Activated T-cell treated with anti-CD3 and anti-CD28 coated beads for 48 hours (primary cell): ENCODE measurements around the gene PI16.
A peak's percentile ranks its signal among the peaks of the same experiment; 100 is the strongest.

Experiments used
- DNase-seq: peaks from one replicate; pipeline ENCODE4 v3.0.0-alpha.2; 2020; ENCODE audit warnings: low read depth

The PI16 gene, protein sequence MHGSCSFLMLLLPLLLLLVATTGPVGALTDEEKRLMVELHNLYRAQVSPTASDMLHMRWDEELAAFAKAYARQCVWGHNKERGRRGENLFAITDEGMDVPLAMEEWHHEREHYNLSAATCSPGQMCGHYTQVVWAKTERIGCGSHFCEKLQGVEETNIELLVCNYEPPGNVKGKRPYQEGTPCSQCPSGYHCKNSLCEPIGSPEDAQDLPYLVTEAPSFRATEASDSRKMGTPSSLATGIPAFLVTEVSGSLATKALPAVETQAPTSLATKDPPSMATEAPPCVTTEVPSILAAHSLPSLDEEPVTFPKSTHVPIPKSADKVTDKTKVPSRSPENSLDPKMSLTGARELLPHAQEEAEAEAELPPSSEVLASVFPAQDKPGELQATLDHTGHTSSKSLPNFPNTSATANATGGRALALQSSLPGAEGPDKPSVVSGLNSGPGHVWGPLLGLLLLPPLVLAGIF

DNA sequence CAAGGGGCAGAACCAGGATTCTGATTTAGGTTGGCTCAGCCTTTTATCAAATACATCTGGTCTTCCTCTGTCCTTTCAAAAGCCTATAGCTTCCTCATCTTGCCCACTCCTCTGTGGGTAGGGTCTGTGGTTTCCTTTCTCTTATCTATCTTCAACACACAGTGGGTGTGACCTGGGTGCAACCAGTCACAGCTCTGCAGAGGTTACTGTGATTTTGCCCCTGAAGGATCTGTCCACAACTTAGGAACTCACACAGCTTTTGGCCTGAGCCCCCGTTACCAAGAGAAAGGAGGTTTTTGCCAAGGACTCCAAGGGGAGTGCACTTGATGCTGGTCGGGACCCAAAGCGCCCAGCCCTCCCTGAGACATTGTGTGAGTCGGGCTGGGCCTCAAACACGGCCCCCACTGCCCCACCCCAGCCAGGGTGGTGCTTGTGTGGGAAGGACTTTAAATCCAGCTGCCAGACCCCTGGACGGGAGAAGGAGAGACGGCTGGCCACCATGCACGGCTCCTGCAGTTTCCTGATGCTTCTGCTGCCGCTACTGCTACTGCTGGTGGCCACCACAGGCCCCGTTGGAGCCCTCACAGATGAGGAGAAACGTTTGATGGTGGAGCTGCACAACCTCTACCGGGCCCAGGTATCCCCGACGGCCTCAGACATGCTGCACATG lies at the start of gene PI16:
Gene PI16 (plus strand): TSS at position 477 of the 670 bp plus-strand sequence. CDS start 23 bp downstream, at position 500.
- no peak for DNase-seq

DNA sequence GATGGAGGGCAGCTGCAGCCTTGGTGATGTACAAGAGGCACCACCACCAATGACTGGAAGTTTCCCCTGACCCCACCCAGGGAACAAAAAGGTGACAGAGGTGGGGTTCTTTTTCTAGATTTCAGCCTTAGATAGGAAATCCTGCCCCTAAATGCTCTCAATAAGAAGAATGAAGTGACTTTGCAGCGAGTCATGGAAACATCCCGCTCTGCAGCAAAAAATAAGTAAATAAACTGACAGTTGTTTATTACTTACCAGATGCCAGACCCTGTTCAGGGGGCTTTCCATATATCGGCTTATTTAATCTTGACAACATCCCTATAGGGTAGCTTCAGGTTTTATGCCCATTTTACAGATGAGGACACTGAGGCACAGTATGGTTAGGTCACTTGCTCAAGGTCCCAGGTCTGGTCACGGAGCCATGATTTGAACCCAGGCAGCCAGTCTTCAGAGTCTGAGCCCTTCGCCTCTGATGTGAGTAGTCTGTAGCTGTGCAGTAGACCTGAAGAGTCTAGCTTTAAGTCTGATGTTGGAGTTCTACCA lies 49.6 kb upstream of the PI16 start:
- no peak for DNase-seq

DNA sequence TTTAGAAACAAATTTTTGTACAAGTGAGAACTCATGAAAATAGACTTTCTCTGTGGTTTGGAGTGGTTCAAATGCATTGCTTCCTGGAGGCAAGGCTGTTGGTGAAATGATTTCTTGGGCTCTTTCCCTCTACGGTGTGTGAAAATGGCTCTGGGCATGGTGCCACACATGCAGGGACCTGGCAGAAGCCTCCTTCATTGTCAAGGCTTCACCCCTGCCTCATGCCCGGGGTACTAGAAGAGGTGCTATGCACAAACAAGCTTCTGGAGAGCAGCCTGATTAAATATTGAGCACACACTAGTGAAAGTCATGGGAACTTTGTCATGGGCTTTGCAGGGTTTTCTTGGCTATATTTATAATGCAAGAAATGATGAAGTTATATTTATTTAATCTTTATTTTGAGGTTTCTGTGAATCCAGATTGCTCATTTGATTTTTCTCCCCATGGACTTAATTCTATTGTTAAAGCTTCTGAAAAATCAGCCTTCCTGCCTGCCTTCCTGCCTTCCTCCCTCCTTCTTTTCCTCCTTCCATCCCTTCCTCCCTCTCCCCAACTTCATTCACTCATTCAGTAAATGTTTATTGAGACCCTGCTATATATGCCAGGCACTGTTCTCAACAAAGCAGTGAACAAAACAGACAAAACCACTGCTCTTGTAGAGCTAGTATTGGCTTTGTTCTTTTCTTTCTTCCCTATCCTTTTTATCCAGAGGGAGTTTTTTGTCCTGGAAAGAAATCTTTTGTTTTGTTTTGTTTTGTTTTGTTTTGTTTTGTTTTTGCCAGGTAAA lies 47.8 kb upstream of the PI16 start:
- DNase-seq = no peak

DNA sequence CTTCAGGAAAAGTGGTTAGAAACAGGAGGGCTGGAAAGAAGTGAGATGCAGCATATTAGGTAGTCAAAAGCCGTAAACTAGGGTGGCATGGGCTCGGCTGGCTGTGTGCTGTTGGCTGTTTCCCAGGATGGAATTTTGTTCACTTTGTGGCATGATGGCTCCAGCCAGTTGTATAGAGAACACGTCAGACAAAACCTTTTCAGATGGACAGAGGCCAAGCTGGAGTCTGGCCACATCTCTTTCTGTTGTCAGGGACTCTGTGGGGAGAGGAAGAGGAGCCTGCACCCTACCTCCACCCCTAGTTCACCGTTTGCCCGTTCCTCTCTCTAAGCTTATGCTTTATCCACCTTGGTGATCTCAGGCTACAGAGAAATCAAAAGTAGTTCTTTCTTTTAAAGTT lies 46.8 kb upstream of the PI16 start:
- DNase-seq = no peak

DNA sequence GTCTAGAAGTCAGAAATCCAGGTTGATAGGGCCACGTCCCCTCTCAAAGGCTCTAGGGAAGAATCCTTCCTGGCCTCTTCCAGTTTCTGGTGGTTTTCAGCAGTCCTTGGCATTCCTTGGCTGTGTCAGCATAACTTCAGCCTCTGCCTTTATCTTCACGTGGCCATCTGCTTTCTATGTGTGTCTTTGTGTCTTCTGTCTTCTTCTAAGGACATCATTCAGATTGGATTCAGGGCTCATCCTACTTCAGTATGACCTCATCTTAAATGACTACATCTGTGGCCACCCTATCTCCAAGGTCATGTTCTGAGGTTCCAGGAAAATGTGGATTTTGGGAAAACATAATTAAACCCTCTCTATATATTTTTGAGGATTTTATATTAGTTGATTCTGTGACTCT lies 45.8 kb upstream of the PI16 start:
- DNase-seq = no peak

DNA sequence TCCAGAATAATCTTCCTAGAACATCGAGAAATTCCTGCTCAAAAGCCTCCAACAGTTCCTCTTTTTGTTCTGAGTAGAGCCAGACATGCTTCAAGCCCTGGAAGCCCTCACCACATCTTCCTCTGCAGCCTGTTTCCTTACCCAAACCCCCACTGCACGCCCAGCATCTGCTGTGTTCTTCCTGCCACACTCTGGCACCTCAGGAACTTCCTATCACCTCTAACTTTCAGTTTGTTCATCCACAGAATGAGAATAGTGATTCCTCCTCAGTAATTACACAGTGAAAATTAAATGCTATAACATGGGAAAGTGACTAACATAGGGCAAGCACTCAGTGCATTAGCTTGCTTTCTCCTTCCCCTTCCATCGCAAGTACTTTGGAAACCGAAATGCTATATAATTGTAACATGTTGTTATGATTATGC lies 42.5 kb upstream of the PI16 start:
- peak; percentile 25 for DNase-seq

DNA sequence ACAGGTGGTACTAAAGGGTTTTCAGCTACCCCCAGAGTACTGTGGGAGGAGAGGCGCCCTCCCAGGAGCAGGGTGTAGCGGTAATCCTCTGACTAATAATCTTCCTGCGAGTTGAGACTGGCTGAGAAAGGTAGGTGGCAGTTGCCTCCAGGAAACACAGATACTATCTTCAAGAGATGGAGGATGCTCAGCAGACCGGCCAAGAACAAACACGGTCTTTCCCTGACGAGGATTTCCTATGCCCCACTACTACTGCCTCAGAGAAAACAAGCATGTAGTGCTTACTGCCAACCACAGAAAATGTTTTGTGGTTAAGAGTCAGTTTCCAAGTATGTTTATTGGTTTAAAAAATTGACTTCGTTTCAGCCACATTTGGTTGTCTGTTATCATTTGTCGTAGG lies 42.0 kb upstream of the PI16 start:
- peak; percentile 48 for DNase-seq

DNA sequence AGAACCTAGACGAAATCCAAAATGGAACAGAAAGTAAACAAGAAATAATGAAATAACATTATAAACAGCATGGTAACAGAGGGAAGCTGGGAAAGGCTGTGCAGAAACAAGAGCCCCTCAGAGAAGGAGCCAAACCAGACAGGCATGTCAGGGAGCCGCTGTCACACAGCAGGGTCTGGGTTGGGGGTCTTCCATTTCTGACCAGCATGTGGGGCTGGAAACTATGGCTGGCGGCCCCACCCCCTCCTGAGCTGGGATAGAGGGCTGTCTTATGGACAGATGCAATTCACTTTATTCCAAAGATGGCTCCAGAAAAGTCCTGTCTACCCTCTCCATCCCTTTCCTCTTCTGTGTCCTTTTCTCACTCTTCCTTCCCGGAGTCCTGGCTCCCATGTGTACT lies 41.5 kb upstream of the PI16 start:
- no peak for DNase-seq

DNA sequence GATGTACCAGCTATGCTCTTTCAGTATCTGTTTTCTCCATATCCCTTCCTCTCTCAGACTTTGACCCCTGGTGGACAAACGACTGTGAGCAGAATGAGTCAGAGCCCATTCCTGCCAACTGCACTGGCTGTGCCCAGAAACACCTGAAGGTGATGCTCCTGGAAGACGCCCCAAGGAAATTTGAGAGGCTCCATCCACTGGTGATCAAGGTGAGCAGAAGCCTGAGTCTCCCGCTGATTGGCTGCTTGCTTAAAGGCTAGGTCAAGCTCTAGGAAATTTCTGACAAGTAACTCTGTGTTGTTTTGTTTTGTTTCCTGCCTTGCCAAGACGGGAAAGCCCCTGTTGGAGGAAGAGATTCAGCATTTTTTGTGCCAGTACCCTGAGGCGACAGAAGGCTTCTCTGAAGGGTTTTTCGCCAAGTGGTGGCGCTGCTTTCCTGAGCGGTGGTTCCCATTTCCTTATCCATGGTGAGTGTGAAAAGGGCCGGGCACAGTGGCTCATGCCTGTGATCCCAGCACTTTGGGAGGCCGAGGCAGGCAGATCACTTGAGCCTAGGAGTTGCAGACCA lies 40.2 kb upstream of the PI16 start:
- no peak for DNase-seq

DNA sequence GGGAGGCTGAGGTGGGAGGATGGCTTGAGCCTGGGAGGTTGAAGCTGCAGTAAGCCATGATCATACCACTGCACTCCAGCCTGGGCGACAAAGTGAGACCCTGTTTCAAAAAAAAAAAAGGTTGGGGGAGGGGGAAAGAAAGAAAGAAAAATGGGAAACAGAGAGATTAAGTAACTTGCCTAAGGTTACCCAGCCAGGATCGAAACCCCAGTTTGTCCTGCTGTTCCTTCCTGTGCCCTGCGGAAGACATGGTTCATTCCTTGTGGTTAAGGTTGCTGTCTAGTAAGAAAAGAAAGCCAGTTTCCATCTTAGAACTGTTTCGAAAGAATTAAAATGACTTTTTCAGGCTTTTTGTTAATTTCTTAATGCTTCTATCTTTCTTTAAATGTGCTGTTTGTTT lies 38.9 kb upstream of the PI16 start:
- DNase-seq = no peak

DNA sequence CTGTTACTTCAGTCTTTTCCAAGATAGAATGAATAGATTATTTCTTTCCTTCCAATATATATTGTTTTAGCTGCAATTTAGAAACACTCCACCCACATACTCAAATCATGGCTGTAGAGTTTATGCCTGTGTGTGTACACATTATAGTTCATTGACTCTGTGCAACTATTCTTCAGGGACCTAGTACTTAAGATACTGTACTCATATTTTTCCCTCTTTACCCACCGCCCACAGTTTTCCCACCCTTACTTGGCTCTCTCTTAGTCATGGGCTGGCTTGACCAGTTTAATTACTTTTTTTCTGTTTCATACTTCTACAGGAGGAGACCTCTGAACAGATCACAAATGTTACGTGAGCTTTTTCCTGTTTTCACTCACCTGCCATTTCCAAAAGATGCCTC lies 38.4 kb upstream of the PI16 start:
- no peak for DNase-seq

DNA sequence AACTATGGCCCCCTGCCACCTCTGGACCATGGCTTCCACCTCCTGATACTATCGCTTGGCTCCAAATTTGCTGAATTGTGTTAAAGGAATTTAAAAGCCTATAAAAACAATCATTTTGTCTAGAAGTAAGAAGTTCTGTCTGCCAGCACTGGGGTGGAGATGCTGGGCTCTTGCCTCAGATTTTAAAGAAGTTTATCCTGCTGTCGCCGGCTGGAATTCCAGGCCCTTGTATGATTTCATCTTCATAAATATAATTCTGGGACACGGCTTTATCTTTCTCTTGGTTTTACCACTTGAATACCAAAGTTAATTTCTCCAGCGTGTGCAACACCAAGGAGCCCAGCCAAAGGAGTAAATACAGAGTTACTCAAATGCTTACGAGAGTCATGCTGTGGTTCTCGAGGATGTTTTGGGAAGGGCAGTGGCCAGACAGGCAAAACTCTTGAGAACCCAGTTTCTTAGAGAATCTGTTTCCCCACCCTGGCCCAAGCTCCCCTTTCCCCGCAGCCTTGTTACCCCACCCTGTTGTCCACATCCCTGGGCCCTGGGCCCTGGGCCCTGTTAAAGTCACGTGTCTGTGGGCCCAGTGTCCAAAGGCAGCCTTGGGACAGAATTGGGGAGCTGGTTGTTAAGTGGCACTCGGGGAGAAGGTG lies 36.9 kb upstream of the PI16 start:
- DNase-seq = no peak

DNA sequence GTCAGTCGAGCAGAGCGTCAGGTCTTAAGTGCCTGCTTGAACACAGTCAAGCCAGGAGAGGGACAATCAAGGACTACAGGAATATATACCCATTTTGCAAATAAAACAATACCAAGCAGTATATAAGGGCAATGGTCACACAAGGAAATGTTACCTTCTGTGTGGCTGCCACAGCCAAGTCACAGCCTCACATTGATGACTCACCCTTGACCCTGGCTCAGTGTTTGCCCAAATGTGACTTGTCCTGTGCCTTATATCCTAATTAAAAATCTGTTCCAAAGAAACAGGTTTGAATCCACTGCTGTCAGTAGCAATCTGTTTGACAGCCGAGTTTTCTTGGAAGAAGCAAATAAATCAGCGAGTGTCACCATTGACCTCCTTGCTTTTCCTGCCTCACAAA lies 34.5 kb upstream of the PI16 start:
- no peak for DNase-seq

DNA sequence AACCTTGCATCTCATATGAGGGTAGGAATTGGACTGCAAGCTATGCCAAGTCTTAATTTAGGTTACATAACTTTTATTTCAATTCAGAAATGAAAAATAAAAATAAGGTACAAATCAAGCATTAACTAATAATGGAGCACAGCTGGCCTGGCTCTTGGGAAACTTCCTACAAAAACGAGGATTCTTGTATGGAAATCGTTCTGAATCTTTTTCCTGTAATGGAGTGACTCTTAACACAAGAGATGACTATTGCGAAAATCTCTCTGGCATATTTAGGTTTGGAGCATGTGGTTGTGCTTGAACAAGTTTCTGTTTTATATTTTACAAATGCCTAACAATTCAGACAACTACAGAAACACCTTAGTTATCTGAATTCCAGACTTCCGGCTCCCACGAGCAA lies 34.0 kb upstream of the PI16 start:
- no peak for DNase-seq

DNA sequence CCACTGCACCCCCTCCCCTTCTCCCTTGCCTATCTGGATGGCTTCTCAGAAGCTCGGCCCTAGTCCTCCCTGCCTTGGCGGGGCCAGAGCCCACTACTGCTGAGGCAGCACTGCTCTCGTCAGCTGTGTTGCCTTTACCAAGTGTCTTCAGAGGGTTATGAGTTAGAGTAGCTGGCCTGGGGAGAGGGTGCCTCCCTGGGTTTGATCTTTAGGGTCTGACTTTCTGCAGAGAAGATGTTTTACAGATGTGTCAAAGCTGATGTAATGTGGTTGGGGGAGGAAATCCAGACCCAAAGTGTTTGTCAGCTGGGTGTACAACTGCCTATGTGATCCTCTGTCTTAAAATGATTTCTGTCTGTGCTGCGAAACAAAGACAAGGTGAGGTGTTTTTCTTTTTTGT lies 30.4 kb upstream of the PI16 start:
- no peak for DNase-seq

DNA sequence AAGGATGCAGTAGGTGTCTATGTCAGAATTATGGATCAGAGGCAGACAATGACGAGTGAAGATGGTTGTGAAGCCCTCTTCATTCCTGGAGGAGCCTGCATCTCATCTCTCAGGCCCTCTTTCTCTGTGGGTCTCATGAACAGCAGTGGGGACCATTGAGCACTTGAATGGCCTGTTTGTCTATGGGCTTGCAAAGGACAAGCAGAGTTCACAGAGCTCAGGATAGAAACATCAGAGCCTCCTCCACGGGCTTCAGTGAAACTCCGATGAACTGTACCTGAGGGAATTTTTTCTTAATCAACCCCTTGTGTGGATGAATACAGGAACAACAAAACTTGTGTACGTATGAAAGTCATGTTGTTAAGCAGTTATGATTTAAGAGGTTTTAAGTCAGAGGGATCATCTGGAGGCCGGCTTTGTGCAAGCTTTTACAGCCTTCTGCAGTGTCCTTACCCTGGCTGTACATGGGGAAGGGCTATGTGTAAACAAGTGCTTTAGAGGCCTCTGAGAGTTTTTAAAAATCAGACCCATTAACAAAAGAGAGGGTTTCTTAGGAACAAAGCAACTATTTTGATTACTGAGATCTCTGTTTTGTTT lies 29.7 kb upstream of the PI16 start:
- DNase-seq = no peak

DNA sequence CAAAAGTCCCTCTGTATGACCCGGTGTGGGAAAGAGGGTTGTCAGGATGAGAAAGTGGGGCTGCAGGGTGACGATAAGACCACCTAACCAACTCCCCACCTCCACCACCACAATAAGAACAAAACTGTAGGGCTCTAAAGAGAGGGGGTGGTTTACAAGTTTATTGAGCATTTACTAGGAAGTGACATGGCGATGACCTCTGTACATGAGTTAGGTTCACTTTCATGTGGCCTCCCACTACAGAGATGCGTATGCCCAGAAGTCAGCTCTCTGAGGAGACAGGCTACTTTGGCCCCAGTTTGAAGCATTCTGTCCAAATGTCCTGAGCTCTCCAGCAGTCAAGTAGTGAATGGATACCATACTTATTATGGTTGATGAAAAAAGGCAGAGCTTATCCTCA lies 28.7 kb upstream of the PI16 start:
- DNase-seq = no peak

DNA sequence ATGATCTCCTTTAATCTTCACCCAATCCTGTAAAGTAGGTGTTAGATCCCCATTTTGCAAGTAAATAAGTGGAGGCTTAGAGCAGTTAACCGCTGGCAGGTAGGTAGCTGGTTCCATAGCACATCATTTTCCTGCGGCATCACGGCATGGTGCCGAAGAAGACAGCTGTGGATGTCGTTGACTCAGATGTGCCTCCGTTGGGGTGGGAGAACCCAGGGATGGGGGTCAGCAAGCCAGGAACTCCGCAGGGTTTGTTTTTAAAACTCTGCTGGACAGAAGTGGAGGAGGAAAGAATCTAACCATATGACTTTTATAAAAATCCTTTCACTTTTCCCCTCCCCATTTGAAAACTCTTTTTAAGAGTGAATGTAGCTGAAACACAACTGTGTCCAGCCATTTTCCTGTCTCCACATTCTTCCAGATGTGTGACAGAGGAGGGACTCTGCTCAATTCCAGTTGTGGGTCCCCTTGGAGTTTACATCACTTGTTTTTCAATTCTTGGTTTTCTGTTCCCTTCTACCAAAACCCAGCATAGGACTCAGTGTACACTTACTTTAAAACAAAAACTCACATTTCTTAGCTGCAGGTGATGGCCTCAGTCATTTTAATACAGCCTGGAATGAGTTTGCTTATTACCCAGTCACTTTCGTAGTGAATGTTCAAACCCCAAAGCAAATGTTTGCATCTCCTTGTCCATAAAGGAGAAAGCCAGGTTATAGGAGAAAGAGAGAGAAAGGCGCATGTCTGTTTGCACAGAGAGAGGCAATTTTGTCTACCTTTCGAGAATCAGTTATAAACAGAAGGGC lies 27.6 kb upstream of the PI16 start:
- no peak for DNase-seq

DNA sequence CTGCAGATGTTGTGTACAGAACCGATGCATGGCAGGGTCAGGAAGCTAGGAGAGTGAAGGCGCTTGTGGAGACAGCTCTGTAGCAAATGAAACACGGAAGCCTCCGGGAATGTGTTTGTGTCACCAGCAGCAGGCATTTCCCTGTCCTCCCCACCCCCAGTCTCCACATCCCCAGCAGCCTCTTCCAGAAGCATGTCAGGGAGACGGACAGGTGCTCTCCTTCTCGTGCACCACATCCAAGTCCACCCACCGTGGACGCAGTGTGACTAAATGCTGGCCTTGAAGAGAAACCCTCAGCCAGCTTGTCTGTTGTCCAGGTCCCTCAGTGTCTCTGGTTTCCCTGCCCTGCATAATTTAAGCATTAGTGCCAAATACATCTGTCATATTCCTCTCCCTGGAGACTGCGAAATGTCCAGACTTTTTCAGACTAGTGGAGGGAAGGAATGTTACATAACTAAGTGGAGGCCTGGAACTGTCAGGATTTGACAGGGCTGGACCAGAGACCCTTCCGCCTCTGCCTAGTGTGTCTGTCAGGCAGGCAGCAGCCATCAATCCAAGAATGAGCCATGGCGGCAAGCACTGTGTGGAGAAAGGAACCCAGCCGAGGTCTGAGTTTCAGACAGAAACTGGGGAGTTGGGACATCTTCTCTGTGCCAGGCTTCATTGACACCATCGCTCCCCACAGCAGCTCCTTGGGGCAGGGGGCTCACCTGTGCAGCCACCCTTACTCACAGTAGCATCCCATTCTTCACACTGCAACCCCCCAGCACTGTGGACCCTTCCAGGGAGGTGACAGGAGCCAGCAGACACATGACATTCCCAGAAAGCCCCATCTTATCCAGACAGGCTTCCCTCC lies 26.6 kb upstream of the PI16 start:
- no peak for DNase-seq
